ENCODE measurements around the gene SDCBP2. TPM values are rescaled to one million over a fixed set of nuclear protein-coding genes. Genes with fewer than 3 reads are reported as not detected.

SDCBP2 gene
- polyA plus RNA-seq, 1 of the 3 experiments (the other 2 are of a cell fraction) = 3.0 TPM

DNA sequence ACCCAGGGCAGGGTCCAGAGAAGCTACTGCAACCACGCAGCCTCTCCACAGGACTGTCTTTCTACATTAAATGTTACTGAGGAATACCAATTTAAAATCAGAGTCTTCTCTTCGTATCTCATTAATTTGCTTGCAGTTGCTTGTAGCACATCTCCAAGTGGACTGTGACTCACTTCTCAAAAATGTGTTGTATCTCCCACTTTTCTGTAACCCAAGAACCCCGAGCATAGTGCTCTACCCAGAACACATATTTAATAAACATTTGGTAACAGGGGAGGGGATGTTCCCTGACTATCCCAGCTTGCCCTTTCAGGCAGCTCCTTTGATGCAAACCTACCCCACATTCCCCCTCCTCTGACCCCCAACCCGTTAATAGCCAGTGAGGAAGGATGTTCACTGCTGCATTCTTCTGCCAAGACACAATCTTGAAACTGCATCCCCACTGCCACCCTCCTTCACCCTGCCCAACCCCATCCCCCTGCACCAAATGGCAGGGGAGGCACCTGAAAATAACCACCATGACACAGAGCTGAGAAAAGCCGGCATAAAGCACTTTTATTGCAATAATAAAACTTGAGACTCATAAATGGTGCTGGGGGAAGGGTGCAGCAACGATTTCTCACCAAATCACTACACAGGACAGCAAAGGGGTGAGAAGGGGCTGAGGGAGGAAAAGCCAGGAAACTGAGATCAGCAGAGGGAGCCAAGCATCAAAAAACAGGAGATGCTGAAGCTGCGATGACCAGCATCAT, 39.7 kb upstream of the SDCBP2 start:
- H3F3A ChIP-seq (replicated peaks; ENCODE audit: insufficient read depth) = peaks cover 5% of the 10 kb centered on the region
- H3K27ac ChIP-seq (ENCODE audit: low read depth in 2 of 2, low read length in 1 of 2) = peak overlapping the region in 1 of 2 experiments; percentile 31; a peak in 1 of 4 replicates
- H3K9me3 ChIP-seq = no peaks in the 10 kb centered on the region
- TF ChIP-seq FOSL2 (IDR thresholded peaks at IDR 0.05; ENCODE audit: borderline replicate concordance, low read depth) (peak; percentile 30; the same call in 1 of the 2 replicates), YY1 (IDR thresholded peaks at IDR 0.05; ENCODE audit: low read depth) (no peak), SIN3A (IDR thresholded peaks at IDR 0.05; ENCODE audit: borderline replicate concordance, low read depth, low read length) (no peak)
- H3K27me3 ChIP-seq (ENCODE audit: insufficient read depth) = no peaks in the 10 kb centered on the region
- peaks cover 31 to 52% of the 10 kb centered on the region in 2 experiments for H3K36me3 ChIP-seq (replicated peaks in 1 of 2; ENCODE audit: control insufficient read depth in 1 of 2, insufficient read depth in 2 of 2, low read length in 1 of 2)
- H3K9me2 ChIP-seq = no peaks in the 10 kb centered on the region
- no peak overlapping the region for H2AFZ ChIP-seq (ENCODE audit: low read depth)
- ChIA-PET POLR2A (no interaction called here), CTCF (no interaction called here)
- H3K4me2 ChIP-seq = no peak overlapping the region
- H3K79me2 ChIP-seq (ENCODE audit: insufficient read depth) = peaks cover 36% of the 10 kb centered on the region
- H3K9ac ChIP-seq = no peak overlapping the region
- no peak for DNase-seq
- 82% methylated on average over 7 of the region's 7 CpGs for WGBS (ENCODE audit: low lambda C conversion rate)
- peaks cover under 1 to 15% of the 10 kb centered on the region in 2 experiments; a peak in 2 of 4 replicates for H3K4me1 ChIP-seq (ENCODE audit: control insufficient read depth in 1 of 2, insufficient read depth in 2 of 2, low read depth in 1 of 2, low read length in 1 of 2)
- no peak overlapping the region for H3K4me3 ChIP-seq (ENCODE audit: low read depth in 2 of 2, low read length in 1 of 2)
- H4K20me1 ChIP-seq (ENCODE audit: insufficient read depth) = no peaks in the 10 kb centered on the region

DNA sequence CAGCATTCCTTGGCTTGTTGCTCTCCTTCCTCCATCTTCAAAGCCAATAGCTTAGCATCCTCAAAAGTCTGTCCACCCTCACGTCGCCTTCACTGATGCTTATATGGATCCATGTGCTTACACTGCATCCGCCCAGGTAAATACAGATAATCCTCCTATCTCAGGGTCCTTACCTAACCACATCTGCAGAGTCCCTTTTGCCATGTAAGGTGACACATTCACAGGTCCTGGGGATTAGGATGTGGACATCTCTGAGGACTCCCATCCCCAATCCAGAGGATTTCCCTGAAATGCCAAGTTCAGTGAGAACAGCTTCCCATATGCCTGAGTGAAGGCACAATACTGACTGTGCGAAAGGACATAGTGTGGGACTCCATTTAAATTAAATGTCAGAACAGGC, 38.5 kb upstream of the SDCBP2 start:
- H3K4me3 ChIP-seq (ENCODE audit: low read depth in 2 of 2, low read length in 1 of 2) = no peak overlapping the region
- no peaks in the 10 kb centered on the region for H4K20me1 ChIP-seq (ENCODE audit: insufficient read depth)
- no peaks in the 10 kb centered on the region for H3K27me3 ChIP-seq (ENCODE audit: insufficient read depth)
- 95% methylated on average over 4 of the region's 4 CpGs for WGBS (ENCODE audit: low lambda C conversion rate)
- CTCF ChIA-PET = no interaction called here
- H3K9ac ChIP-seq = no peak overlapping the region
- no peak for DNase-seq
- H3K9me2 ChIP-seq = no peaks in the 10 kb centered on the region
- peaks cover 0 to 15% of the 10 kb centered on the region in 2 experiments; a peak in 2 of 4 replicates for H3K4me1 ChIP-seq (ENCODE audit: control insufficient read depth in 1 of 2, insufficient read depth in 2 of 2, low read depth in 1 of 2, low read length in 1 of 2)
- POLR2A ChIA-PET = no interaction called here
- no peak overlapping the region for H2AFZ ChIP-seq (ENCODE audit: low read depth)
- no peak overlapping the region for H3K4me2 ChIP-seq
- no peaks in the 10 kb centered on the region for H3K9me3 ChIP-seq
- peaks cover 26 to 40% of the 10 kb centered on the region in 2 experiments for H3K36me3 ChIP-seq (replicated peaks in 1 of 2; ENCODE audit: control insufficient read depth in 1 of 2, insufficient read depth in 2 of 2, low read length in 1 of 2)
- peaks cover 5% of the 10 kb centered on the region for H3F3A ChIP-seq (replicated peaks; ENCODE audit: insufficient read depth)
- peaks cover 24% of the 10 kb centered on the region for H3K79me2 ChIP-seq (ENCODE audit: insufficient read depth)
- TF ChIP-seq, protein P1, sequence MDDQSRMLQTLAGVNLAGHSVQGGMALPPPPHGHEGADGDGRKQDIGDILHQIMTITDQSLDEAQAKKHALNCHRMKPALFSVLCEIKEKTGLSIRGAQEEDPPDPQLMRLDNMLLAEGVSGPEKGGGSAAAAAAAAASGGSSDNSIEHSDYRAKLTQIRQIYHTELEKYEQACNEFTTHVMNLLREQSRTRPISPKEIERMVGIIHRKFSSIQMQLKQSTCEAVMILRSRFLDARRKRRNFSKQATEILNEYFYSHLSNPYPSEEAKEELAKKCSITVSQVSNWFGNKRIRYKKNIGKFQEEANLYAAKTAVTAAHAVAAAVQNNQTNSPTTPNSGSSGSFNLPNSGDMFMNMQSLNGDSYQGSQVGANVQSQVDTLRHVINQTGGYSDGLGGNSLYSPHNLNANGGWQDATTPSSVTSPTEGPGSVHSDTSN (IDR thresholded peaks at IDR 0.05) = no peak
- TF ChIP-seq SIN3A (IDR thresholded peaks at IDR 0.05; ENCODE audit: borderline replicate concordance, low read depth, low read length) (no peak), TEAD4 (IDR thresholded peaks at IDR 0.05; ENCODE audit: borderline replicate concordance, insufficient read depth) (no peak), FOXM1 (IDR thresholded peaks at IDR 0.05; ENCODE audit: low read depth) (no peak), NRF1 (IDR thresholded peaks at IDR 0.05; ENCODE audit: low read depth, low read length) (no peak)
- no peak overlapping the region for H3K27ac ChIP-seq (ENCODE audit: low read depth in 2 of 2, low read length in 1 of 2)

DNA sequence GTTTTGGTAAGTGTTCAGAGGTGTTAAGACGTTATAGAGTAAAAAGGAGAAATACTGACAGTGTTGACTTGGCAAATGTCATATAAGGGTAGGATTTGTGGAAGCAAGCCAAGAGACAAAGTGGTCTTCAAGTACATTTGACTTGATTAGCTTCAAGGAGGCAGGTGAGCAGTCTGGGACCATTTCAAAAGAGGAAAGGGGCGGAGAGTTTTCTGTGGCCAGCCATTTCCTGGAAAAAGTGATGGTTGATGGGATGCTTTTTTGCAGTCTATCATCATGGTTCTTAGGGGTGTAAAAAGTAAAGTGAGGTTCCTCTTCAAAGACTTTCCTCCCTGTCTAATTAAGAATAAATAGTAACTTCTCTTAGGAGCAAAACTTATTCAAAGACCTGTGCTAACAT, 35.2 kb upstream of the SDCBP2 start:
- ChIA-PET CTCF (no interaction called here), POLR2A (no interaction called here)
- Histone ChIP-seq H3K36me3 (replicated peaks in 1 of 2; ENCODE audit: control insufficient read depth in 1 of 2, insufficient read depth in 2 of 2, low read length in 1 of 2) (peaks cover 36 to 38% of the 10 kb centered on the region in 2 experiments), H2AFZ (ENCODE audit: low read depth) (no peak overlapping the region), H3K27ac (ENCODE audit: low read depth in 2 of 2, low read length in 1 of 2) (no peak overlapping the region), H3K4me3 (ENCODE audit: low read depth in 2 of 2, low read length in 1 of 2) (no peak overlapping the region), H3K9me2 (no peaks in the 10 kb centered on the region), H3F3A (replicated peaks; ENCODE audit: insufficient read depth) (peaks cover 5% of the 10 kb centered on the region), H3K27me3 (ENCODE audit: insufficient read depth) (no peaks in the 10 kb centered on the region), H3K4me1 (ENCODE audit: control insufficient read depth in 1 of 2, insufficient read depth in 2 of 2, low read depth in 1 of 2, low read length in 1 of 2) (peaks cover 0 to 10% of the 10 kb centered on the region in 2 experiments; a peak in 2 of 4 replicates), H4K20me1 (ENCODE audit: insufficient read depth) (no peaks in the 10 kb centered on the region), H3K79me2 (ENCODE audit: insufficient read depth) (peaks cover 15% of the 10 kb centered on the region; the same call in 1 of the 2 replicates), H3K9me3 (no peaks in the 10 kb centered on the region), H3K4me2 (no peak overlapping the region), H3K9ac (no peak overlapping the region)
- DNase-seq = no peak
- 93% methylated on average over 2 of the region's 2 CpGs for WGBS (ENCODE audit: low lambda C conversion rate)
- no peak for TF ChIP-seq SIN3A (IDR thresholded peaks at IDR 0.05; ENCODE audit: borderline replicate concordance, low read depth, low read length)
- TF ChIP-seq, protein P2, sequence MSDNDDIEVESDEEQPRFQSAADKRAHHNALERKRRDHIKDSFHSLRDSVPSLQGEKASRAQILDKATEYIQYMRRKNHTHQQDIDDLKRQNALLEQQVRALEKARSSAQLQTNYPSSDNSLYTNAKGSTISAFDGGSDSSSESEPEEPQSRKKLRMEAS (IDR thresholded peaks at IDR 0.05; ENCODE audit: low read depth) = no peak
- TF ChIP-seq MXI1 (IDR thresholded peaks at IDR 0.05; ENCODE audit: low read depth, low read length) = no peak
- TF ChIP-seq TEAD4 (IDR thresholded peaks at IDR 0.05; ENCODE audit: borderline replicate concordance, insufficient read depth) = no peak
- no peak for TF ChIP-seq YY1 (IDR thresholded peaks at IDR 0.05; ENCODE audit: low read depth)
- TF ChIP-seq, protein P3, sequence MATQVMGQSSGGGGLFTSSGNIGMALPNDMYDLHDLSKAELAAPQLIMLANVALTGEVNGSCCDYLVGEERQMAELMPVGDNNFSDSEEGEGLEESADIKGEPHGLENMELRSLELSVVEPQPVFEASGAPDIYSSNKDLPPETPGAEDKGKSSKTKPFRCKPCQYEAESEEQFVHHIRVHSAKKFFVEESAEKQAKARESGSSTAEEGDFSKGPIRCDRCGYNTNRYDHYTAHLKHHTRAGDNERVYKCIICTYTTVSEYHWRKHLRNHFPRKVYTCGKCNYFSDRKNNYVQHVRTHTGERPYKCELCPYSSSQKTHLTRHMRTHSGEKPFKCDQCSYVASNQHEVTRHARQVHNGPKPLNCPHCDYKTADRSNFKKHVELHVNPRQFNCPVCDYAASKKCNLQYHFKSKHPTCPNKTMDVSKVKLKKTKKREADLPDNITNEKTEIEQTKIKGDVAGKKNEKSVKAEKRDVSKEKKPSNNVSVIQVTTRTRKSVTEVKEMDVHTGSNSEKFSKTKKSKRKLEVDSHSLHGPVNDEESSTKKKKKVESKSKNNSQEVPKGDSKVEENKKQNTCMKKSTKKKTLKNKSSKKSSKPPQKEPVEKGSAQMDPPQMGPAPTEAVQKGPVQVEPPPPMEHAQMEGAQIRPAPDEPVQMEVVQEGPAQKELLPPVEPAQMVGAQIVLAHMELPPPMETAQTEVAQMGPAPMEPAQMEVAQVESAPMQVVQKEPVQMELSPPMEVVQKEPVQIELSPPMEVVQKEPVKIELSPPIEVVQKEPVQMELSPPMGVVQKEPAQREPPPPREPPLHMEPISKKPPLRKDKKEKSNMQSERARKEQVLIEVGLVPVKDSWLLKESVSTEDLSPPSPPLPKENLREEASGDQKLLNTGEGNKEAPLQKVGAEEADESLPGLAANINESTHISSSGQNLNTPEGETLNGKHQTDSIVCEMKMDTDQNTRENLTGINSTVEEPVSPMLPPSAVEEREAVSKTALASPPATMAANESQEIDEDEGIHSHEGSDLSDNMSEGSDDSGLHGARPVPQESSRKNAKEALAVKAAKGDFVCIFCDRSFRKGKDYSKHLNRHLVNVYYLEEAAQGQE (IDR thresholded peaks at IDR 0.05; ENCODE audit: low read depth, low read length) = no peak
- no peak for TF ChIP-seq GABPA (IDR thresholded peaks at IDR 0.05; ENCODE audit: low read depth)
- TF ChIP-seq EZH2phosphoT487 (IDR thresholded peaks at IDR 0.05; ENCODE audit: borderline replicate concordance, low read depth) = no peak
- TF ChIP-seq NFIC (IDR thresholded peaks at IDR 0.05; ENCODE audit: borderline replicate concordance) = no peak
- TF ChIP-seq FOXM1 (IDR thresholded peaks at IDR 0.05; ENCODE audit: low read depth) = no peak
- TF ChIP-seq, protein P4, sequence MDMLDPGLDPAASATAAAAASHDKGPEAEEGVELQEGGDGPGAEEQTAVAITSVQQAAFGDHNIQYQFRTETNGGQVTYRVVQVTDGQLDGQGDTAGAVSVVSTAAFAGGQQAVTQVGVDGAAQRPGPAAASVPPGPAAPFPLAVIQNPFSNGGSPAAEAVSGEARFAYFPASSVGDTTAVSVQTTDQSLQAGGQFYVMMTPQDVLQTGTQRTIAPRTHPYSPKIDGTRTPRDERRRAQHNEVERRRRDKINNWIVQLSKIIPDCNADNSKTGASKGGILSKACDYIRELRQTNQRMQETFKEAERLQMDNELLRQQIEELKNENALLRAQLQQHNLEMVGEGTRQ (IDR thresholded peaks at IDR 0.05; ENCODE audit: borderline replicate concordance, low read depth, low read length) = no peak
